WTC11 (cell line): ENCODE results near the gene ARHGEF28. TPM values are rescaled to one million over a fixed set of nuclear protein-coding genes. Genes with fewer than 3 reads are reported as not detected.
A peak's percentile ranks its signal among the peaks of the same experiment; 100 is the strongest.

Source experiments
- ATAC-seq: fragments of 200-7000 bp; cut with Tn5 transposase; 2 replicates; pipeline ENCODE4 v1.10.0; 2021; ENCODE audit warnings: mild to moderate bottlenecking, moderate library complexity
- CTCF ChIA-PET: fragments of 300-600 bp; sonication (Branson Sonifier 250); formaldehyde crosslinking; loops from one replicate; lab custom pipeline; 2021; ENCODE audit warnings: antibody characterized with exemption; lab: Charles Lee
- POLR2A ChIA-PET: fragments of 350-600 bp; sonication (Branson Sonifier 250); formaldehyde crosslinking; loops from one replicate; lab custom pipeline; 2021; ENCODE audit warnings: antibody characterized with exemption; lab: Charles Lee
- DNase-seq: peaks from one replicate; pipeline ENCODE4 v3.0.0; 2021; ENCODE audit warnings: low spot score
- H3K27ac Mint-ChIP-seq: 2 replicates; pipeline ENCODE4 v1.8.0; 2021; ENCODE audit warnings: mixed read lengths
- H3K27me3 Mint-ChIP-seq: 2 replicates; pipeline ENCODE4 v1.8.0; 2021; ENCODE audit warnings: low read depth, mild to moderate bottlenecking, moderate library complexity, mixed read lengths
- H3K36me3 Mint-ChIP-seq: 2 replicates; pipeline ENCODE4 v1.8.0; 2021; ENCODE audit warnings: mixed read lengths
- H3K4me1 Mint-ChIP-seq: 2 replicates; pipeline ENCODE4 v1.8.0; 2022; ENCODE audit warnings: mixed read lengths
- H3K4me3 Mint-ChIP-seq: 2 replicates; pipeline ENCODE4 v1.8.0; 2021; ENCODE audit warnings: mild to moderate bottlenecking, moderate library complexity, mixed read lengths
- H3K9me3 Mint-ChIP-seq: 2 replicates; pipeline ENCODE4 v1.8.0; 2021; ENCODE audit warnings: mixed read lengths
- CBFB ChIP-seq: sonication (generic); formaldehyde crosslinking; IDR thresholded peaks from 2 replicates; pipeline ENCODE4 v1.8.1; 2022; ENCODE audit warnings: mild to moderate bottlenecking, low read depth, missing genetic modification reagents
- ERG ChIP-seq: fragments of 250-450 bp; sonication (Bioruptor Pico); IDR thresholded peaks from 2 replicates; pipeline ENCODE4 v1.8.0; 2021; ENCODE audit warnings: mild to moderate bottlenecking
- GABPB1 ChIP-seq: sonication (generic); formaldehyde crosslinking; IDR thresholded peaks from 2 replicates; pipeline ENCODE4 v1.8.1; 2023; ENCODE audit warnings: mild to moderate bottlenecking, missing genetic modification reagents
- HMGXB4 ChIP-seq: sonication (generic); formaldehyde crosslinking; IDR thresholded peaks from 2 replicates; pipeline ENCODE4 v1.8.1; 2023; ENCODE audit warnings: mild to moderate bottlenecking, moderate library complexity, missing genetic modification reagents
- NFYB ChIP-seq: sonication (generic); formaldehyde crosslinking; conservative IDR thresholded peaks from 2 replicates; pipeline ENCODE4 v1.8.0; 2022; ENCODE audit warnings: low read depth, missing genetic modification reagents
- NR3C1 ChIP-seq: sonication (generic); formaldehyde crosslinking; conservative IDR thresholded peaks from 2 replicates; pipeline ENCODE4 v1.8.1; 2023; ENCODE audit warnings: low read depth, mild to moderate bottlenecking, missing genetic modification reagents
- SOX15 ChIP-seq: fragments of 250-450 bp; sonication (Bioruptor Pico); IDR thresholded peaks from 2 replicates; pipeline ENCODE4 v1.9.0; 2021; ENCODE audit warnings: mild to moderate bottlenecking
- ZBTB21 ChIP-seq: sonication (generic); formaldehyde crosslinking; IDR thresholded peaks from 2 replicates; pipeline ENCODE4 v1.8.1; 2023; ENCODE audit warnings: mild to moderate bottlenecking, missing genetic modification reagents, borderline replicate concordance
- ZNF121 ChIP-seq: sonication (generic); formaldehyde crosslinking; IDR thresholded peaks from 2 replicates; pipeline ENCODE4 v1.8.0; 2023; ENCODE audit warnings: missing genetic modification reagents
- ZNF138 ChIP-seq: sonication (generic); formaldehyde crosslinking; conservative IDR thresholded peaks from 2 replicates; pipeline ENCODE4 v1.8.1; 2022; ENCODE audit warnings: mild to moderate bottlenecking, moderate library complexity, missing genetic modification reagents
- ZNF423 ChIP-seq: fragments of 250-450 bp; sonication (Bioruptor Pico); IDR thresholded peaks from 2 replicates; pipeline ENCODE4 v2.1.2; 2022; ENCODE audit warnings: mild to moderate bottlenecking, moderate library complexity
- ZNF425 ChIP-seq: fragments of 250-450 bp; sonication (Bioruptor Pico); conservative IDR thresholded peaks from 2 replicates; pipeline ENCODE4 v1.9.0; 2021; ENCODE audit warnings: mild to moderate bottlenecking
- ZSCAN18 ChIP-seq: fragments of 250-450 bp; sonication (Bioruptor Pico); IDR thresholded peaks from 2 replicates; pipeline ENCODE4 v2.1.2; 2022; ENCODE audit warnings: mild to moderate bottlenecking, moderate library complexity
- total RNA-seq: library from RNA; stranded (reverse); gene quantifications from 3 replicates; pipeline ENCODE4 v1.2.3, GENCODE V29; 2021
- TF ChIP-seq, protein P1 (sequence below): sonication (generic); formaldehyde crosslinking; IDR thresholded peaks from 2 replicates; pipeline ENCODE4 v1.8.0; 2022; ENCODE audit warnings: mild to moderate bottlenecking, missing genetic modification reagents
- TF ChIP-seq, protein P2 (sequence below): sonication (generic); formaldehyde crosslinking; conservative IDR thresholded peaks from 2 replicates; pipeline ENCODE4 v1.8.1; 2023; ENCODE audit warnings: mild to moderate bottlenecking, low read depth, missing genetic modification reagents, moderate library complexity
- TF ChIP-seq, protein P3 (sequence below): sonication (generic); formaldehyde crosslinking; IDR thresholded peaks from 2 replicates; pipeline ENCODE4 v1.8.1; 2023; ENCODE audit warnings: mild to moderate bottlenecking, missing genetic modification reagents

The ARHGEF28 gene
- total RNA-seq, 1 experiment from 2014 or later, result 0.96 TPM

DNA sequence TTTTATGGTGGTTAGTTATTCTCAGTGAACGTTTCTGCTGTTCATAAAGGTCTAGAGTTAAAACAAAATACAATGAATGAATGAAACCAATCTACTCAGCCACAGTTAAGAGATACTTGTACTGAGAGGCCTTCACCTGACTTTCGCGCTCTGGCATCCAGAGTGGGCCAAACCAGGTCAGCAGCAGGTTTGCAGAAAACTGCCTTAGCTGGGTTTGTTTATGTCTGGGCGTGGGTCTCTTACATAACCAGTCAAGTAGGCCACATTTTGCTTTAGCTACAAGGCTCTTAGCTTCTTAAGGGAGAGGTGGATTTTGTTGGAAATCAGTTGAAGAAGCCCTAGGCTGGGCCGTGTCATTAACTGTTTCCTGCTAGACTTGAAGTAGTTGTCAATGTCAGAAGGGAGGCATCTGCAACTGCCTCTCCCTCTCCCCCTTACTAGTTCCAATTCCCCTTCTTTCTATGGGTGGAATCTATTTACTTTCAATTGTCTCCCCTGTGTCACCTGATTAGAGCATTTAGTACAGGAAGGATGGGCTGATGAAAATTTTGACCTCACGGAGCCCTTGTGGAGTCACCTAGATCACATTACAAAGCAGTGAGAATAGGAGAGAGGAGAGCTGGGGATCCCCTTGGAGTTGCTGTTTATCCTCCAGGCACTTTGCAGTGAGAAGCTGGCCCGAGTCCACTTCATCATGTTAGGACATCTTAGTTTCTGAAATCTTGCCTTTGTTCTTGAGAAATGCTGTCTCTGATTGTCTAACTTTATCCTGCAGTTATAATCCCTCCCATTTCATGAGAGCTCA, 200.5 kb downstream of the ARHGEF28 start:
- POLR2A ChIA-PET, result no interaction called here

GRCh38 chr5:73827106-73827450, 201.1 kb downstream of the ARHGEF28 start:
- H3K4me3 Mint-ChIP-seq, result no peak overlapping the region
- POLR2A ChIA-PET, result no interaction called here
- H3K27me3 Mint-ChIP-seq, result no peaks in the 10 kb centered on the region
- H3K36me3 Mint-ChIP-seq, result no peaks in the 10 kb centered on the region
- ATAC-seq (no peak), DNase-seq (no peak)
- CTCF ChIA-PET, result no interaction called here
- no peaks in the 10 kb centered on the region for H3K9me3 Mint-ChIP-seq
- H3K4me1 Mint-ChIP-seq, result no peaks in the 10 kb centered on the region
- no peak overlapping the region for H3K27ac Mint-ChIP-seq
- TF ChIP-seq, protein P1, sequence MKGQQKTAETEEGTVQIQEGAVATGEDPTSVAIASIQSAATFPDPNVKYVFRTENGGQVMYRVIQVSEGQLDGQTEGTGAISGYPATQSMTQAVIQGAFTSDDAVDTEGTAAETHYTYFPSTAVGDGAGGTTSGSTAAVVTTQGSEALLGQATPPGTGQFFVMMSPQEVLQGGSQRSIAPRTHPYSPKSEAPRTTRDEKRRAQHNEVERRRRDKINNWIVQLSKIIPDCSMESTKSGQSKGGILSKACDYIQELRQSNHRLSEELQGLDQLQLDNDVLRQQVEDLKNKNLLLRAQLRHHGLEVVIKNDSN (CRISPR knock-in tag), result no peak
- TF ChIP-seq NFYB (CRISPR knock-in tag) (no peak), ZNF138 (CRISPR knock-in tag) (no peak), ZBTB21 (no peak), GABPB1 (no peak), ZNF121 (CRISPR knock-in tag) (no peak), CBFB (CRISPR knock-in tag) (no peak), ZNF425 (CRISPR knock-in tag) (no peak), SOX15 (CRISPR knock-in tag) (no peak)
- TF ChIP-seq, protein P2, sequence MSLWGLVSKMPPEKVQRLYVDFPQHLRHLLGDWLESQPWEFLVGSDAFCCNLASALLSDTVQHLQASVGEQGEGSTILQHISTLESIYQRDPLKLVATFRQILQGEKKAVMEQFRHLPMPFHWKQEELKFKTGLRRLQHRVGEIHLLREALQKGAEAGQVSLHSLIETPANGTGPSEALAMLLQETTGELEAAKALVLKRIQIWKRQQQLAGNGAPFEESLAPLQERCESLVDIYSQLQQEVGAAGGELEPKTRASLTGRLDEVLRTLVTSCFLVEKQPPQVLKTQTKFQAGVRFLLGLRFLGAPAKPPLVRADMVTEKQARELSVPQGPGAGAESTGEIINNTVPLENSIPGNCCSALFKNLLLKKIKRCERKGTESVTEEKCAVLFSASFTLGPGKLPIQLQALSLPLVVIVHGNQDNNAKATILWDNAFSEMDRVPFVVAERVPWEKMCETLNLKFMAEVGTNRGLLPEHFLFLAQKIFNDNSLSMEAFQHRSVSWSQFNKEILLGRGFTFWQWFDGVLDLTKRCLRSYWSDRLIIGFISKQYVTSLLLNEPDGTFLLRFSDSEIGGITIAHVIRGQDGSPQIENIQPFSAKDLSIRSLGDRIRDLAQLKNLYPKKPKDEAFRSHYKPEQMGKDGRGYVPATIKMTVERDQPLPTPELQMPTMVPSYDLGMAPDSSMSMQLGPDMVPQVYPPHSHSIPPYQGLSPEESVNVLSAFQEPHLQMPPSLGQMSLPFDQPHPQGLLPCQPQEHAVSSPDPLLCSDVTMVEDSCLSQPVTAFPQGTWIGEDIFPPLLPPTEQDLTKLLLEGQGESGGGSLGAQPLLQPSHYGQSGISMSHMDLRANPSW (CRISPR knock-in tag), result no peak
- TF ChIP-seq, protein P3, sequence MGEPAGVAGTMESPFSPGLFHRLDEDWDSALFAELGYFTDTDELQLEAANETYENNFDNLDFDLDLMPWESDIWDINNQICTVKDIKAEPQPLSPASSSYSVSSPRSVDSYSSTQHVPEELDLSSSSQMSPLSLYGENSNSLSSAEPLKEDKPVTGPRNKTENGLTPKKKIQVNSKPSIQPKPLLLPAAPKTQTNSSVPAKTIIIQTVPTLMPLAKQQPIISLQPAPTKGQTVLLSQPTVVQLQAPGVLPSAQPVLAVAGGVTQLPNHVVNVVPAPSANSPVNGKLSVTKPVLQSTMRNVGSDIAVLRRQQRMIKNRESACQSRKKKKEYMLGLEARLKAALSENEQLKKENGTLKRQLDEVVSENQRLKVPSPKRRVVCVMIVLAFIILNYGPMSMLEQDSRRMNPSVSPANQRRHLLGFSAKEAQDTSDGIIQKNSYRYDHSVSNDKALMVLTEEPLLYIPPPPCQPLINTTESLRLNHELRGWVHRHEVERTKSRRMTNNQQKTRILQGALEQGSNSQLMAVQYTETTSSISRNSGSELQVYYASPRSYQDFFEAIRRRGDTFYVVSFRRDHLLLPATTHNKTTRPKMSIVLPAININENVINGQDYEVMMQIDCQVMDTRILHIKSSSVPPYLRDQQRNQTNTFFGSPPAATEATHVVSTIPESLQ (CRISPR knock-in tag), result no peak

More for the DNA sequence above, 200.5 kb downstream of the ARHGEF28 start:
- no peaks in the 10 kb centered on the region for H3K4me1 Mint-ChIP-seq
- no peak overlapping the region for H3K4me3 Mint-ChIP-seq
- H3K27me3 Mint-ChIP-seq, result no peaks in the 10 kb centered on the region
- ATAC-seq (peak; percentile 66), DNase-seq (no peak)
- TF ChIP-seq ZNF423 (CRISPR knock-in tag) (no peak), HMGXB4 (CRISPR knock-in tag) (no peak), ERG (CRISPR knock-in tag) (no peak), NR3C1 (CRISPR knock-in tag) (no peak), ZSCAN18 (CRISPR knock-in tag) (no peak), GABPB1 (no peak), ZNF121 (CRISPR knock-in tag) (no peak)
- H3K27ac Mint-ChIP-seq, result no peak overlapping the region
- no peaks in the 10 kb centered on the region for H3K9me3 Mint-ChIP-seq
- no peaks in the 10 kb centered on the region for H3K36me3 Mint-ChIP-seq
- CTCF ChIA-PET, result no interaction called here
